ENCODE data around the gene CDK15.

CDK15 gene

DNA sequence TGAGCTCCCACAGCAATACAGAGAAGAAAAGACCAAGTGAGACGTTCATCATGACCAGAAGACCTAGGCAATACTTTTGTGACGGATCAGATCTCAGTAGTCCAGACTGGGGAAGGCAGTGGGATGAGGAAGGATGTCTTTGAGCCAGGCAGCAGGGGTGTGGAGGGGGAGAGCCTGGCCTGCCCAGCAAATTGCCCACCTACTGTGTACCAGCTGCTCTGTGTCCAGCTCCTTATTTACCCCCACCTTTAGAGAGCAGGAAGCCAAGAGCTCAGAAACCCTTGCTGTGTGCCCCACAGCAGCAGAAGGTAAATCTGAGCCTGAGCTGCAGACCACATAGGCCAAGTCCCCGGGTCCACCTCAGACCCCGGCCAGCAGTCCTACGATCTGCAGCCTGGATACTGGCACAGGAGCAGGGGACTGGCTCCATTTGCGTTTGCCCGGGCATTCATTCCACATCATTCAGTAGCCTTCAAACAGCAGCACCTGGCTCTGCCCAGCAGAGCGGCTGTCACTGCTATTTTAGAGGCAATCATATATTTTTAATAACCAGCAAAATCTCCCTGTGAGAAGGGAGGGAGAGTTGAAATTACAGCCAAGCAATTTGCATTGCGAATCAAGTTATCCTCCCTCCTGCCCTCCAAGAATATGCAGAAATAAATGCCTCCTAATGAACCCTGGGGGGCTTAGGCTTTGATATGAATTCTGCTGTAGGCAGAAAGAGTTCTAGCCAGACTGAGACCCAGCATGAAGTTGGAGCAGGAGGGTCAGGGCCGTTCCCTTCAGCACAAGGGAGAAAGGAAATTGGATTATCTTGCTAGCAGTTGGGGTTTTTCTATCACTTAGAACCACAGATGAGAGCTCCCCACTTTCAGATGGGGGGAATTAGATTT, 117.3 kb downstream of the CDK15 start:
- no peak overlapping the region for H3K27ac ChIP-seq
- H3K36me3 ChIP-seq: no peaks in the 10 kb centered on the region

DNA sequence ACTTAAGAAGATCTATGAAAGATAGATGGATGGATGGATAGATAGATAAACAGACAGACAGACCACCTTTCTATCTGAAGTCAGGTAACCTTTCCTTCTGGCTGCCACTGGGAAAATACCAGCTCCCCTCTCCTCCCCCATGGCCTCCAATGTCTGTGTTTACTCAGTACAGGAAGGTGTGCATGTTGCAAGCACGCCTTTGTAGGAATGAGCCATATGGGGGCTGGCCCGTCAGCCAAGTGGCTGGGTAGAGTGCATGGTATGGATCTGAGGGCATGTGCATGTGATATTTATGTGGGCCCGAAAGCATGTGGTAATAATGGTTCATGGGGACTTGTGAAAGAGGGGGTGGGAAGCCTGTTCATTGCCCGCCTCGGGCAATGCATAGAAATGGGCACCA, 118.1 kb downstream of the CDK15 start:
- Histone ChIP-seq H3K27ac (no peak overlapping the region), H3K4me3 (ENCODE audit: low read depth, low read length) (no peak overlapping the region), H3K36me3 (no peaks in the 10 kb centered on the region), H3K9me3 (ENCODE audit: severe bottlenecking) (no peaks in the 10 kb centered on the region), H3K27me3 (ENCODE audit: insufficient read depth, low read depth, severe bottlenecking) (no peaks in the 10 kb centered on the region)
- TF ChIP-seq, protein P1, sequence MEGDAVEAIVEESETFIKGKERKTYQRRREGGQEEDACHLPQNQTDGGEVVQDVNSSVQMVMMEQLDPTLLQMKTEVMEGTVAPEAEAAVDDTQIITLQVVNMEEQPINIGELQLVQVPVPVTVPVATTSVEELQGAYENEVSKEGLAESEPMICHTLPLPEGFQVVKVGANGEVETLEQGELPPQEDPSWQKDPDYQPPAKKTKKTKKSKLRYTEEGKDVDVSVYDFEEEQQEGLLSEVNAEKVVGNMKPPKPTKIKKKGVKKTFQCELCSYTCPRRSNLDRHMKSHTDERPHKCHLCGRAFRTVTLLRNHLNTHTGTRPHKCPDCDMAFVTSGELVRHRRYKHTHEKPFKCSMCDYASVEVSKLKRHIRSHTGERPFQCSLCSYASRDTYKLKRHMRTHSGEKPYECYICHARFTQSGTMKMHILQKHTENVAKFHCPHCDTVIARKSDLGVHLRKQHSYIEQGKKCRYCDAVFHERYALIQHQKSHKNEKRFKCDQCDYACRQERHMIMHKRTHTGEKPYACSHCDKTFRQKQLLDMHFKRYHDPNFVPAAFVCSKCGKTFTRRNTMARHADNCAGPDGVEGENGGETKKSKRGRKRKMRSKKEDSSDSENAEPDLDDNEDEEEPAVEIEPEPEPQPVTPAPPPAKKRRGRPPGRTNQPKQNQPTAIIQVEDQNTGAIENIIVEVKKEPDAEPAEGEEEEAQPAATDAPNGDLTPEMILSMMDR (IDR thresholded peaks at IDR 0.05; ENCODE audit: low read depth, low read length): no peak
- no peak for DNase-seq

More for the DNA sequence above, 117.3 kb downstream of the CDK15 start:
- Histone ChIP-seq H3K9me3 (ENCODE audit: severe bottlenecking) (no peaks in the 10 kb centered on the region), H3K4me3 (ENCODE audit: low read depth, low read length) (no peak overlapping the region), H3K27me3 (ENCODE audit: insufficient read depth, low read depth, severe bottlenecking) (no peaks in the 10 kb centered on the region)
- TF ChIP-seq, protein P1 (IDR thresholded peaks at IDR 0.05; ENCODE audit: low read depth, low read length): no peak
- no peak for DNase-seq

DNA sequence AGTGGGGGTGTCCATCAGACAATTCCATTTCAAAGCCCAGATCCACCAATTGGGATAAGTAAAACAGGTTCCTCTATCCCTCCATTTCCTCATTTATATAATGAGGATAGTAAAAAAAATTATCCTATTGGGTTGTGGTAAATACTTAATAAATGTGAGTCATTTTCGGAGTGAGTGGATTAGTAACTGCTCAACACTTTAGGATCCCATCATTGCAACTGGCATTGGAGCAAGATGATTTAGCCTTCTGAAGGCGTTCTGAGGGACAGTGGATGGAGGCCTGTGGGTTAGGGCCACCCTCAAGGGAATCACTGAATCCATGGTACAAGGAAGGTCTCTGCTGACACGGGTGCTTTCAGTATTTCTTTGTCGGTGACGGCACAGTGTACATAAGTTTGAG, 118.7 kb downstream of the CDK15 start:
- Histone ChIP-seq H3K27me3 (ENCODE audit: insufficient read depth, low read depth, severe bottlenecking) (no peaks in the 10 kb centered on the region), H3K9me3 (ENCODE audit: severe bottlenecking) (no peaks in the 10 kb centered on the region), H3K4me3 (ENCODE audit: low read depth, low read length) (no peak overlapping the region), H3K27ac (no peak overlapping the region), H3K36me3 (no peaks in the 10 kb centered on the region)
- TF ChIP-seq, protein P1 (IDR thresholded peaks at IDR 0.05; ENCODE audit: low read depth, low read length): no peak
- DNase-seq: no peak

DNA sequence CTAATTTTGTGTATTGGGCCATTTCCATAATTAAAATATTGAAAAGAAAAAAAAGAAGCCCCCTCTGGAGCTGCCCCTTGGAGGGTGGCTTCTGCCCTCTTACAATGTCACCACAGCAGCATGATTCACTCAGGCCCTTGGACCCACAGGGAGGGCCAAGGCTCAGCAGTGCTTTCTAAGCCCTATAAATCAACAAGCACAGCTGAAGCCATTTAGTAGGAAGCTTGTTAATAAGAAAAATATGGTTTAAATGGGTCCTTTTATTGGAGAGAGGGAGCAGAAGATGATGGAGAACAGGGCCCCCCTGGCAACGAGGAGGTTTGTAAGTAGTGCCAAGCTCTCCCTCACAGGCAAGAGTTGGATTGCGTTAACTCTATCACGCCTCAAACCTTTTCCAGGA, 119.7 kb downstream of the CDK15 start:
- DNase-seq: no peak
- Histone ChIP-seq H3K4me3 (ENCODE audit: low read depth, low read length) (no peak overlapping the region), H3K9me3 (ENCODE audit: severe bottlenecking) (no peaks in the 10 kb centered on the region), H3K27me3 (ENCODE audit: insufficient read depth, low read depth, severe bottlenecking) (no peaks in the 10 kb centered on the region), H3K36me3 (no peaks in the 10 kb centered on the region), H3K27ac (no peak overlapping the region)
- TF ChIP-seq, protein P1 (IDR thresholded peaks at IDR 0.05; ENCODE audit: low read depth, low read length): no peak

DNA sequence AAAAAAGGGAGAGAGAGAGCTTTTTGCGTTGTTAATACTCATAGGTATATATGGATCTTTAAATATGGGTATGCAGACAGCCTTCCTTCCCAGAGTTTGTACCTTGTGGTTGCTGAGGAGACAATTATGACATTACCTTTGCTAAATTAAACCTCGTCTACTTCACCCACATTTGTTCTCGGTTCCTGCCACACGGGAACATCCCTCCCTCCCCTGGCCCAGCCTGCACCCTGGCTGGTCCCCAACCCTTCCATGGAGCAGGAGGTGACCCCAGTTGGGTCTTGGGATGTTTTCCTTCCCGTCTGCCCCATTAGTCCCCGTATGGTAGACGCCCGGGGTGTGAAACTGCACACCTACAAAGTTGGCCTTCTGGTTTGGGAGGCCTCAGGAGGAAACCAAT, 122.0 kb downstream of the CDK15 start:
- Histone ChIP-seq H3K9me3 (ENCODE audit: severe bottlenecking) (no peaks in the 10 kb centered on the region), H3K36me3 (no peaks in the 10 kb centered on the region), H3K27ac (no peak overlapping the region), H3K27me3 (ENCODE audit: insufficient read depth, low read depth, severe bottlenecking) (no peaks in the 10 kb centered on the region), H3K4me3 (ENCODE audit: low read depth, low read length) (no peak overlapping the region)
- no peak for DNase-seq
- TF ChIP-seq, protein P1 (IDR thresholded peaks at IDR 0.05; ENCODE audit: low read depth, low read length): no peak

Data from WERI-Rb-1 (cell line).